HG03520 (cell line): ENCODE data around the gene UBL3.

Experiments used
- ATAC-seq: cut with Tn5 transposase; IDR thresholded peaks from one replicate; pipeline ENCODE4 v1.9.1; 2021; ENCODE audit warnings: mild to moderate bottlenecking, moderate library complexity; ENCODE audit not compliant: unreplicated experiment

The UBL3 gene

DNA sequence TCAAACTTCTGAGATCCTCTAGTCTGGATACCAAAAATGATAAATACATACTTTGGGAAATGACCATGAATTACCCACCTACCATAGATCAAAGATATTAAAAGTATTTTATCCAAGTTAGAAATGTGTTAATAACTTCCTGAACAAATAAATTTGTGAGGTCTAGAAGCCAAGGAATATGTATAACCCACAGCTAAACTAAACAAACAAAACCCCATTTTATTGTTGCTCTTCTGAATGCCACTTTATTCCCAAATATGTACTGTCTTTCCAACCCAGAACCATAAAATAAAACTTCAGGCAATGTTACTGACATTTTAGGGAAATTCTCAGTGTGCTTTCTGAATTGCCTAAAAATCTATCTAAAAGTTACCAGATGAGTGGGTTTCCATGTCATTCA, 35.1 kb downstream of the UBL3 start:
- ATAC-seq, result no peak

DNA sequence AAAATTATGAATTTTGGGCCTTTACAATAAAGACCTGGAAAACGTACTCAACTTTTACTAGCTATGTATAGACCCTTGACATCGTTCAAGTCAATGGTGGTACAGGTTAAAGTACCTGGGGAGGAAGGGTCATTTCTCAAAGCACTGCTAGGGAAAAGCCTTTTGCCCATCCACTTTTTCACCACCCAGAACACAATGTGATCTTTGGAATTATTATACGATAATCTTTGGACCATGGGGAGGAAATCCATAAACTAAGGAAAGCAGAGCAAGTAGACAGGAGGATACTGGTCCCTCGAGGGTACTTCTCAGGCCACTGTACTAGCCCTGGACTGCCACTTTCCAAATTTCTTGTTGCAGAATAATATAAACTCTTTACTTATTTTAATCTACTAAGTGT, 39.5 kb downstream of the UBL3 start:
- no peak for ATAC-seq

DNA sequence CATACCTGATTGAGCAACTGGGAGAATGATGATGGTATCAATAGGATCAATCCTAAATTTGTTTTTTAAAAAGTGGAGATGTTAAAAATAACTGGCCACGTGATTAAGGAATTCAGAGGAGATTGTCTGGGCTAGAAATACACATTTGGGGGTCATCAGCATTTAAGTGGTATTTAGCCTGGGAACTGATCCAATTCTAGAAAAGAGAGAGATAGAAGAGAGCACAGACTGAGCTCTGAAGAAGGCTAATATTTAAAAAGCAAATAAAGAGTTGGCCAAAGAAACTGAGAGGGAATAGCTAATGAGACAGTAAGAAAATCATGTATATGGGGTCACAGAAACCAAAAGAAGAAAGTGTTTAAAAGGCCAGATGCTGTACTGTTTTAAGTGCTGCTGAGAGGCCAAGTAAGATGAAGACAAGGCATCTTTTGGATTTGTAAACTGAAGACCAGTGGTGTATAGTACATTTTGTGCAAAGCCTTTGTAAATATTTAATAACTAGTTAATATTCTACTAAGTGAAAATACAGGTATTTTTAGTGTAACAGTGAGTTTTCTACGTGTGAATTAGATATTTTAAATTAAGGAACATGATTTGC, 40.2 kb downstream of the UBL3 start:
- no peak for ATAC-seq

DNA sequence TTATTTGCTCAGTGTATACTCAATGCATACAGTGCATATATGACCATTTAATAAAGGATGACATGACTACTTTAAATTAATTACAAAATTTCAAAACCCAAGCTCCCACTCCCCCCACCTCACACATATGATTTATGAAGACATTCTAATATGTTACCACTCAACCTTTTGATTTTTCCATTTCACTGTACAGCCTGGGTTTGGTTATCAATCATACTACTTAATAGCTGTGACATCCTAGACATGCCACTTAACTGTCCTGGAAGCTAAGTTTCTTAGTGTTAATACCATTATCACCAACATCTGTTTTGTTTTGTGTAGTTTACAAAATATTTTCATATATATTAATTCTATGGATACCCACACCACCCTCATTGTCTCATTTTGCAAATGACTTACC, 42.2 kb downstream of the UBL3 start:
- no peak for ATAC-seq

DNA sequence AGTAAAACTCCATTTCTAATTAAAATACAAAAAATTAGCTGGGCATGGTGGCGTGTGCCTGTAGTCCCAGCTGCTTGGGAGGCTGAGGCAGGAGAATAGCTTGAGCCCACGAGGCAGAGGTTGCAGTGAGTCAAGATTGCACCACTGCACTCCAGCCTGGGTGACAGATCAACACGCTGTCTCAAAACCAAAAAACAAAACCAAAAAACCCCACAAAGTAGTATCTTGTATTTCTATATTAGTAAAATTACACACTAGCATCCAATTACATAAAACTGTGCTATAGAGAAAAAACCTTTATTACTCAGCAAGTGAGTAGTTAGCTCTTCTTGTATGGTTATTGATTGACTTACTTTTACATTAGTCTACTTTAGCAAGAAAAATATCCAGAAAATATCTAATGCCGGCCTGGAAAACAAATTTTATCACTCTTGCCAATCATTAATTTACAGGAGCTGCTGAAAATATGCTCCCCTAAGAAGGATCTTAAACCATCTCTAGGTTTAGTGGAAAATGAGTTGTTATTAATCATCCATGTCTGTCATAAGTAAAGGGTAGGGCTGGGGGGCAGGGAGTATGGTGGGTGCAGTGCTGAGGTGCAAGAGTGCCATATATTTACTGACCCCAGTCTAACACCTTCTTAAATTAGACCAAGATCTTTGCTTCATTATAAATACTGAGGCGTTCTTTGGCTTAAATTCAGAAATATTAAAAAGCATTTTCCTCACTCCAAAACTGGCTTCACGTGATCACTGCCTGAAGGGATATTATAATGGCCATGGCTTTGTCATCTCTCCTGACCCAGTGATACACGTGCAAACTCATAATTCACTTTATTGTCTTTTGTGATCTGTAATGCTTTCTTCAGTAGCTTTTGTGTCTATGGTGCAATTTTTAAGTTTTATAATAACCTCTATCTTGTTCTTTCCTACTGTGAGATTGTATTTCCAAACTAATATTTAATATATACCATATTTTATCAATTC, 44.1 kb downstream of the UBL3 start:
- no peak for ATAC-seq

DNA sequence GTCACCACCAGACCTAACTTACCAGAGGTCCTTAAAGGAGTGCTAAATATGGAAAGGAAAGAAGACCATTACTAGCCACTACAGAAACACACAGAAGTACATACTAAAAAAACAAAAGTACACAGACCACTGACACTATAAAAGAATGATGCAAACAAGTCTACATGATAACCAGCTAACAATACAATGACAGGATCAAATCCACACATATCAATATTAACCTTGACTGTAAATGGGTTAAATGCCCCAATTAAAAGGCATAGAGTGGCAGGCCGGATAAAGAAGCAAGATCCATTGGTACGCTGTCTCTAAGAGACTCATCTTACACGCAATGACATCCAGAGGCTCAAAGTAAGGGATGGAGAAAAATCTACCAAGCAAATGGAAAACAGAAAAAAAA, 47.2 kb downstream of the UBL3 start:
- ATAC-seq, result no peak

DNA sequence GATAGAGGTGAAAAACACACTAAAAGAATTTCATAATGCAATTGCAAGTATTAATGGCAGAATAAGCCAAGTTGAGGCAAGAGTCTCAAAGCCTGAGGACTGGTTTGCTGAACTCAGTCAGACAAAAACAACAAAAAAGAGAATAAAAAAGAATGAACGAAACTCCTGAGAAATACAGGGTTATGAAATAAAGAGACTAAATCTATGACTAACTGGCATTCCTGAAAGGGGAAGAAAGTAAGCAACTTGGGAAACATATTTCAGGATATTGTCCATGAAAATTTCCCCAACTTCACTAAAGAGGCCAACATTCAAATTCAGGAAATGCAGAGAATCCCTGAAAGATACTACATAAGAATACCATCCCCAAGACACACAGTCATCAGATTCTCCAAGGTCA, 47.8 kb downstream of the UBL3 start:
- ATAC-seq, result no peak

DNA sequence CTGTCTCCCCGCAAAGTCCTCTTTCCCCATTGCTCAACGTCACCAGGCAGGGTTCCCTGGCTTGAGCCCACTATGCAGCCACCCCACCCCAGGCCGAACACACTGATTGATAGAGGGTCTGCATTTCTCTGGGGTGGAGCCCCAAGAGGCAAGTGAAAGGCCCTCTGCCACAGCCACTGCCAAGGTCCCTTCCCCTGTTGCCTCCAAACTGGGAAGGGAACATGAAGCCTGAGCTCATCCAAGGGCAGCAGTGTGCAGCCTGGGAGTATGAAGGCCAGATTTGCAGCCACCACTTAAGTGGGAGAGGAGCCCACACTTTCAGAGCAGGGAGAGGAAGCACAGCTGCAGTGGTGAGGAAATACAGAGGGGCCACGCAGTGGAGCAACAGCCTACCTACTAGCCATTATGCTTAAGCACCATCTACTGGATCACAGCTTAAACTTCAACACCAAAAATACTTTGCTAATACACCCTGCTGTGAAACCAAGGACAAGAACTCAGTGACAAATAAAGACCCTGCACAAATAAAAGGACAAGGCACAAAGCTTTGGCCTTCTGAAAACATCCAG, 48.6 kb downstream of the UBL3 start:
- ATAC-seq, result no peak

DNA sequence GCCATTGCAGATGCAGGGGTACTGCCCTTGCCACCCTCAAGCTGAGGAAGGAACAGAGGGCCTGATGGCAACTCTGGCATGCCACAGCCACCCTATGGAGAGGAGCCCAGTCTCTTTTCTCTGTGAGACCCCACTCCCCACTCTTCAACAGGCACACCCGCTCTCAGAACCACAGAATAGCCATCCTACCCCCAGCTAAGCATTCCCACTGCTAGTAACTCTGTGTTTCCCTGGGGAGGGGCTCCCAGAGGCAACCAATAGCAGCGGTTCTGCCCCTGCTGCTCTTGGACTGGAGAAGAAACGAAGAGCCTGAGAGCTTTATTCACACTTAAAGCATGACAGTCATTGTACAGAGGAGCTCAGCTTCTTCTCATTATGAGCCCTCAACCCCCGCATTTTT, 49.3 kb downstream of the UBL3 start:
- ATAC-seq, result no peak

DNA sequence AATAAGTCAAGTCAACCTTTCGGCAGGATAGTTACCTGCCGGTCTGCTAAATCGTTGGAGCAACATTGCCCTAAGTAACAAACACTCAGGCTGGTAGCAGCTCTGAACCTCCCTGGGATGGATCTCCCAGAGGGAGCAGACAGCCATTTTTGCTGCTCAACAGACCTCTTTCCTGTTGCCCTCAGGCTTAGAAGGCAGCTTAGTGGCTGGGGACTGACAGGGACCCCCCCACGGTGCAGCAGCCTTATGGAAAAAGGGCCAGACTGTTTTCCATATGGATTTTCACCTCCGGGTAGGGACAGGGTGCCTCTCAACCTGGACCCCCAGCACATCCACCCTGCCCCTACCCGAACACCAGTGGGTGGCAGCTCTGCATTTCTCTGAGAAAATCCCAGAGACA, 49.7 kb downstream of the UBL3 start:
- no peak for ATAC-seq

DNA sequence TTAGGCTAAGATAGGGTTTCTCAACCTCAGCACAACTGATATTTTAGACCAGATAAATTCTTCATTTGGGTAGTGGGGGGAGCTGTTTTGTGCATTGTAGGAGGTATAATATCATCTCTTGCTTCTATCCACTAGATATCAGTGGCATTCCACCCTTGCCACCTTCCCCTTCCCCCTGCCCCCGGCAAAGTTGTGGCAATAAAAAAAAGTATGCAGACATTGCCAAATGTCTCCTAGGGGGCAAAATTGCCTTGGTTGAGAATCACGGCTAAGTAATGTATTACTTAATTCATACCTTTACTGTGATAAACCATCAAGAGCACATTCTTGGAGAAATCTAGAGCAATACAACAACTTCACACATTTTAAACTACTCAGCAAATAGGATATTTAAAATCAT, 51.4 kb downstream of the UBL3 start:
- no peak for ATAC-seq

DNA sequence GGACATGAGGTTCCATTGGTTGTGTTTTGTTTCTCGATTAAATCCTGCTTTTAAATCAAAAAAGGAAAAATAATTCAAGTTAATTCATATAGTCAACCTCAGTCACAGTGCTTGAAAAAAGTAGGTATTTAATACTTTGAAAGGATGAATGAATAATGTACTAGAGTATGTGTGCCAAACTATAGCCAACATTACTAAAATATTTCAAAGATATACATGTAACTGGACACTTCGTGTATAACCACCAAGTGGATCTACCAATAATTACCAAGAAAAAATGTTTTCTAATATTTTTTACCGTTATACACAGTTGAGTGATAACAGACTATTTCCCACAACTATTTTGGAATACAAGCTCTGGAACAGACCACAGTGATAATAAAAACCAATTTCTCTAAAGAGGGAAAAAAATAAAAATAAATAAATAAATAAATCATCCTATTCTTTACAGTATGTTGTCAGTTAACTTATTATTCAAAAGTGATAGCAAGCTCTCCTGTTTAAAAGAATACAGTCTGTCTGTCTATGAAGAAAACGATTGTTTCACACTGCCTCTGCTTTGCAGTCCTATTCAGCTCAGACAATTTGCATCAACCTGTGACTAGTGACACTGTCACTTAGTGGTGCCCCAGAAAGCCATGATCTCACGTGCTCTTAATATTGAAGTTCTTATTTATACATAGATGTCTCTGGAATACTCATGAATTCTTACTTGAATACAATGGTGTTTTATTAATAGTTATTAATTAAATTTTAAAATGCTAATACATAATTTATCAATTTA, 58.2 kb downstream of the UBL3 start:
- no peak for ATAC-seq

DNA sequence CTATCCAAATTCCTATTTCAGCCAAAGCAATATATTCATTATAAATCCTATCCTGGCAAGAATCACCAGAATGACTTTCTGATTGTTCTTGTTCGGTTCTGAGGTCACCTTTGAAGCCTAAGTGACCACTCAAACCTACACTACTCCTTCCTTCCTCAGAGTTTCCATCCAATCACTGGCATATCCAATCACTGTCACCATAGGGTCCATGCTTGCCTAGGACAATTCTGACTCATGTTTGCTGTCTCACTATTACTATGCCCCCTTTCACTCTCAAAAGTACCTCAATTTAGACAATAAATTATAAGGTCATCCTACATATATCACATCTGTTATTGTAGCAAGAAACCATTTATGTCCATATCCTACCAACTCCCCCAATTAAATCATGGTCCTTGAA, 58.9 kb downstream of the UBL3 start:
- ATAC-seq, result no peak

DNA sequence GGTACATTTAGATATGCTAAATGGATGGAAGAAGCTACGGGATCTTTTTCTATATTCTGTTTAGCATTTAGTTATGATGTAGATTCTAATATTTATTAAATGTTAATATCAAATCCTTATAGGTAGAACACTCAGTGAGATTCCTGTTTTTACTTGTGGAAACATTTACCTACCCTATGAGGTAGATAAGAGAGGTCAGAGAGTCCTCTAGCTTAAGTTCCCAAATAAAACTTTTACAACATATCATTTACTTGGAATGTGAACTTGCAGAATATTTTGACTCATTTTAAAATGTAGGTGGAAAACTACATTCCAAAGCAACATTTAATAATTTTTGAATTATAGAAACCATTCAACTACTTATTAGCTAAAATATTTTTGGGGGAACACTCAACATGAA, 63.7 kb downstream of the UBL3 start:
- ATAC-seq, result no peak

DNA sequence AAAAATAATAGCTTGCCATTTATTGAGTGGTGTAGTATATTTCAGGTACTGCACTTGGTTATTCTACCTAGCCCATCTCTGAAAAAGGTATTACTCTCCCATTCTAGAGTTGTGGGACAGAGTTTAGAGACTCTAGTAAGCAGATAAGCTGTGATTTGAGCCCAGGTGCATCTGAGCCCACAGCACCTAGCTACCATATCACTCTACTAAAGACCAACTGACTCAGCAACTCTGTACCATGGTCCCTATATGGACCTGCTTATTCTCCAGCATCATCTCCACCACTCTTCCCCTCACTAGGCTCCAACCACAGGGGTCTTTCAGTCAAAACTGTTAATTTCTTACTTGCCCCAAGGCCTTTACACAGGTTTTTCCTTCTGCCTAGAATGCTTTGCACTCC, 64.4 kb downstream of the UBL3 start:
- ATAC-seq, result no peak

DNA sequence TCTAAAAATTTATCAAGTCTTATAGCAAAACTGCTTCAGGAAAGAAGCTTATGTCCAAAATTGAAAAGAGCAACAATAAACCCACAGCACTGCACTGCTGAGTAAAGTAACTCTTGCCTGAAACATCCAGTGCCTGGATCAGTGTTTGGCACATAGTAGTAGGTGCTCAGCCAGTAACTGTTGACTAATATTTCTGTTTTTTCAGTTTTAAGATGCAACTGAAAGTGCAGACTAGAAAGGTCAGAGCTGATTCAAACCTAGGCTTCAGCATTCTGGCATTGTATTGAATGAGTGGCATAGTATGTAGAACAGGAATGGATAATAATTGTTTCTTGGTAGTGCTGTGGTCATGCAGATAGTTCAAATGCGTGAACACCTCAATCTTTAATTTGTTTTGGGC, 67.6 kb downstream of the UBL3 start:
- ATAC-seq, result no peak

DNA sequence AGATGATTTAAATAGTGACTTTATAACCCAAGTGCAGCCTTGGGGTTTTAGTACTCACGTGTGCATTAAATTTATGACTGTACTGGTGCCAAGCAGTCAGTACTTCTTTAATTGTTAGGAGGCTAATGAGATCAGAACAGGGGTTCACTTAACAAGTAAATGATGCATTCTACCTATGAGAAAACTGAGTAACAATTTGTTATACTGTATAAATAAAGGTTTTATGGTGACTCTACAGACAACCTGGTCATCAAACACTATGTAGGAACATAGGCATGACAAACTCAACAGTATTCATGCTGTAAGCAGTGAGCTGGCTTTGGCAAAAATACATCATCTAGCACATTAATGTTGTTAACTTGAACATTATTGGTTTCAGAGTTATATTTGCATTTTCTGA, 75.6 kb downstream of the UBL3 start:
- no peak for ATAC-seq

DNA sequence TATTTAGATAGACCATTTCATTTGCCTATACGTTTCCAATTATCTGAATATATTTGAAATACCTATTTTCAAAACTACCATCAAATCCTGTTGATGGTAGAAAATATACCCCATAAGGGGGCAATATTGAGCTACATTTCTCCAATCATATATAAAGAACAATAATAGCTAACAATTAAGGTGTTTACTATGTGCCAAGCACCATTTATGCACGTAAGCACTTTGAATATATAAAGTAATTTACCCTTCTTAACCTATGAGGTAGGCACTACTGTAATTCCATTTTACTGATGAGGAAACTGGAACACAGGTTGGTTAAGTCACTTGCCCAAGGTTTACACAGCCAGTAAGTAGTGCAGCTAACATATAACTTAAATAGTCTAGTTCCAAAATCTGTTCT, 79.2 kb downstream of the UBL3 start:
- no peak for ATAC-seq

DNA sequence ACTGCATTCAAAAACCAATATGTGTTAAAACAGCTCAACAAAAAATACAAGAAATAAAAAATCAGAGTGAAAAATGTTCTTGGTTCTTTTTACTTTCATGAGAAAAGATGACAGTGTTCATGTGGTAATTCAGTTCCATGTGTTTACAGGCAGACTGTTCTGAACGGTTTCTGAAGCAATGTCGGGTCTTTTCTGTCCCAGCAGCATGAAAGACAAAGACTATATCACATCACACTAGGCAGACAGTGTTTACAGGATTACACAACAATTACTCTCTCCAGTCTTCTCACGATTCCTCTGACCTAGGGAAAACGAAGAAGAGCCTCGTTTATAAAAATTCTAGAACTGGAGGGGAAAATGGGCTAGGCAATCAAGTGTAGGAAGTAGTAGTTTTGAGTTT, 83.4 kb downstream of the UBL3 start:
- no peak for ATAC-seq

DNA sequence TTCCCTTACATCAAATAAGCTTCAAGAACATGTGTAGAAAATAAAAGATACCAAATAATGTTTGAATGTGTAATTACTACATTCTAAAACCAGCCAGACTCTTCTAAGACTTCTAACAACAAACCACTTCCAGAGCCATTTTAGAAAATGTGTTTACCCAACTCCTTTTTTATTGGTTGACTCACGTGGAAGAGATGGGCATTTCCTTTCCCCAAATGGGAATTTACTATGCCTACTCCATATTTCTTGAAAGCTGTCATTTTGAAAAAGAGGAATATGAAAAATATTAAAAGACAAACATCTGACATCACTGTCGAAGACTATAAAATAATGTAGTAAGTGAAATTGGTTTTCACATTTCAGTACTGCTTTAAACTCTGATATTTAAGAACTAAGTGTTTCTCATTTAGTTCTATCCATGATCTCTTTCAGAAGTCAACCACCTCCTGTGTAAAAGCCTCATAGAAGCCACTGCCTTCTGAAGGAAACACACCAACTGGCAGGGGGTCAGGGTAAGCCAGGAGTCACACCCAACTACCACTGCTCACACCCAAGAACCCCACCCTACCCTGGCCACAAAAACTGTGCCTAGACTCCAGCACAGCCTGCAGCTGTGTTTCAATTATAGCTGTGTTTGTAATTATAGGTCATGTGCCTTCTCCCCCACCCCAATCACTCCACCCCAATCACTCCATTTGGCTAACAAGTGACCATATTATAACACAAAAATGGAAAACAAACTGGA, 86.8 kb downstream of the UBL3 start:
- ATAC-seq, result no peak

DNA sequence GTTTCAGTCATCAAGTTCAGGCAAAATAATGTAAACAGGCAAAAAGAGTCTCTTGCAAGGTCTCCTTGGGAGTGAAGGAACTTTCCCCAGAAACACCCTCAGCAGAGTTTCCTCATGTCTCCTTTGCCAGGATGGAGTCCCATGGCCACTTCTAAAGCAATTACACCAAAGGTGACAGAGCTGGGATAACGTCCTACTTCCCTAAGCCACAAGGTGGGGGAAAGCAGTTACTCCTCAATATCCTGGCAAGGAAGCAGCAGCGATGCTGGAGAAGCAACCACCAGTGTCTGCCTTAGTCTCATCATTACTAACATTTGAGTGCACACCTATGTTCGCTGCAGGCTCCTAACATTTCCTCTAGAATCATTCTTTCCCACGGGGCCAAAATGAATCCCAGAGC, 88.6 kb downstream of the UBL3 start:
- no peak for ATAC-seq
